Measurements from ENCODE around the gene SCFD2. TPM values are rescaled to one million over a fixed set of nuclear protein-coding genes. Genes with fewer than 3 reads are reported as not detected.

The SCFD2 gene
- total and polyA plus RNA-seq, 2 of the 8 experiments (the other 6 are each of a cell fraction or from before 2014, with no cell fraction given), result 6.2 to 10.2 TPM

DNA sequence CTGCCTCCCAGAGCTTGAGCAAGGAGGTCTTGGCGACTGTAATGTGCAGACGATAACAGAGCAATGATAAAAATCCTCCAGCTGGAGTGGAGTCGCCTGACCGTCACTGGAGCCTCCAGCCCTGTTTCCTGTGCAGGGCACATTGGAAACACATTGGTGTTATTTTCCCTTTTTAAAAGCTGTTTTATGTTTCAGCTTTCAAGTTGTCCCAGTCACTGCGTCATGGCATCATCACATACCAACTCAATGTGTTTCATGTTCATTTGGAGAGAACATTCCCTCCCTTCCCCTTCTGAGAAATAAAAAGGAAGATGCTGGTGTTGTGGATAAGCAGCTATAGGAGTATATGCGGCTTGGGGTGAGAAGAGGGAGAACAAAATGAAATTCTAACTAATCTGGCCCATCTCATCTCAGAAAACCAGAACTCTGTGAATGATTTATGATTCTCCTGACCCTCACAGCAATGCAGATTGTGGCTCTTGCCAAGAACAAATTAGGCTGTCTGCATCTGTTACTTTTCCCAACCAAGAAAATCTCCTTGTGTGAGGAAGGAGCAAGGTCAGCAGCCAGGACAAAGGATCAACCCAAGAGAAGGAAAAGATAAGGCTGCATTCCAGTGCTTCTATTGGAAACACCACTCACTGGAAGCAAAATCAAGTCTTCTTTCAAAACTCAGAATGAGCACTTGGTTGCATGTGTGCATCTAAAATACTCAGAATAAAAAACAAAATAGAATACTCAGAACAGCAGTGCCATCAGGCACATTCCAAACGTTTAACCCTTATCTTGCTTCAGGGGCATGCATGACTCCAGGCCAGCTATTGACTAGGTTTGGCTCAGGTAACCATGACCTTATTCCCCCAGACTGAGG, 369.4 kb downstream of the SCFD2 start:
- Histone ChIP-seq H2BK20ac (ENCODE audit: low read length) (no peak overlapping the region), H3K4me2 (ENCODE audit: insufficient read depth in 1 of 2, low read depth in 2 of 2, low read length in 2 of 2) (no peak overlapping the region), H3K79me2 (ENCODE audit: control insufficient read depth in 1 of 2, insufficient read depth in 2 of 2, low read length in 2 of 2) (no peaks in the 10 kb centered on the region), H2BK12ac (ENCODE audit: low read depth, low read length) (no peak overlapping the region), H4K20me1 (replicated peaks in 1 of 2; ENCODE audit: control insufficient read depth in 1 of 2, insufficient read depth in 2 of 2, low read length in 2 of 2) (no peaks in the 10 kb centered on the region), H3K27me3 (replicated peaks in 1 of 4; ENCODE audit: control insufficient read depth in 3 of 4, extremely low read depth in 1 of 4, insufficient read depth in 3 of 4, low read length in 3 of 4) (no peaks in the 10 kb centered on the region), H3K14ac (ENCODE audit: insufficient read length) (no peak overlapping the region), H3K4me3 (ENCODE audit: extremely low read depth in 1 of 4, insufficient read depth in 2 of 4, low read depth in 3 of 4, low read length in 4 of 4) (no peak overlapping the region), H3K56ac (replicated peaks; ENCODE audit: insufficient read length, low read depth, low read length) (no peak overlapping the region), H2BK120ac (replicated peaks; ENCODE audit: low read depth, low read length) (no peak overlapping the region), H3K4ac (replicated peaks; ENCODE audit: insufficient read length, low read depth, low read length) (no peak overlapping the region), H3K27ac (ENCODE audit: low read depth, low read length) (no peak overlapping the region), H4K5ac (ENCODE audit: insufficient read length, low read depth, low read length) (no peak overlapping the region), H2AFZ (ENCODE audit: low read length) (no peak overlapping the region), H2AK5ac (ENCODE audit: low read depth, low read length) (no peak overlapping the region), H3K23me2 (ENCODE audit: low read depth, low read length) (no peaks in the 10 kb centered on the region), H3K23ac (ENCODE audit: insufficient read length) (no peak overlapping the region), H4K91ac (replicated peaks; ENCODE audit: insufficient read length, low read length) (no peak overlapping the region), H3K9me3 (ENCODE audit: insufficient read depth in 2 of 2, low read depth in 1 of 2, low read length in 1 of 2) (peaks cover 0 to 14% of the 10 kb centered on the region in 2 experiments; a peak in 1 of 4 replicates), H3K4me1 (replicated peaks in 1 of 4; ENCODE audit: control insufficient read depth in 3 of 4, insufficient read depth in 4 of 4, low read length in 3 of 4) (no peaks in the 10 kb centered on the region), H3K36me3 (ENCODE audit: control insufficient read depth in 2 of 4, insufficient read depth in 4 of 4, low read length in 3 of 4) (peaks cover 0 to 4% (median 0%) of the 10 kb centered on the region in 4 experiments; a peak in 1 of 8 replicates), H4K8ac (ENCODE audit: extremely low read depth, insufficient read depth, low read length) (no peak overlapping the region), H2BK15ac (ENCODE audit: low read length) (no peak overlapping the region), H3K18ac (ENCODE audit: extremely low read depth, low read length) (no peak overlapping the region), H2BK5ac (ENCODE audit: low read depth, low read length) (no peak overlapping the region), H3K9ac (replicated peaks in 1 of 4; ENCODE audit: extremely low read depth in 1 of 4, low read depth in 3 of 4, low read length in 3 of 4) (no peak overlapping the region), H3K79me1 (ENCODE audit: low read depth, low read length) (no peaks in the 10 kb centered on the region)
- no peak for FAIRE-seq
- DNase-seq (ENCODE audit: low read depth in 1 of 2, low spot score in 2 of 2), result no peak
- POLR2A ChIA-PET (ENCODE audit: partially characterized antibody), result interaction anchor here (1.1 kb wide), 1 partner anchor 274 kb away, joined by 3 read pairs; no protein-coding TSS in a partner anchor
- CTCF ChIA-PET (ENCODE audit: partially characterized antibody), result no interaction called here
- 86% methylated on average over 7 of the region's 7 CpGs; no CpG with 5 or more reads in 1 of the 2 experiments for WGBS, 2 experiments (ENCODE audit: extremely low coverage in 1 of 2, insufficient coverage in 1 of 2, insufficient read length in 1 of 2, insufficient replicate concordance in 2 of 2, low coverage in 1 of 2, low lambda C conversion rate in 2 of 2, missing lambda C conversion rate in 1 of 2)

Data from H1 (cell line).